K562 (cell line): ENCODE data around the gene CHRM1. TPM values are rescaled to one million over a fixed set of nuclear protein-coding genes. Genes with fewer than 3 reads are reported as not detected.

ENCODE experiments used
- ARID3A ChIP-seq: IDR thresholded peaks from 2 replicates; pipeline ENCODE4 v1.6.1; 2012; ENCODE audit warnings: low read depth, low read length, improper control_type of control experiment, borderline replicate concordance
- EGR1 ChIP-seq: fragments of 450-650 bp; conservative IDR thresholded peaks from 2 replicates; pipeline ENCODE4 v1.6.1; 2017; ENCODE audit warnings: mild to moderate bottlenecking
- PHF21A ChIP-seq: fragments of 450-650 bp; IDR thresholded peaks from 2 replicates; pipeline ENCODE4 v1.6.1; 2017; ENCODE audit warnings: low read depth, borderline replicate concordance
- ZFX ChIP-seq: sonication (generic); formaldehyde crosslinking; IDR thresholded peaks from 2 replicates; pipeline ENCODE4 v1.8.0; 2022; ENCODE audit warnings: mild to moderate bottlenecking, missing genetic modification reagents, moderate library complexity
- ZNF507 ChIP-seq: conservative IDR thresholded peaks from 2 replicates; pipeline ENCODE4 v1.6.1; 2017; ENCODE audit warnings: missing genetic modification characterization, missing compliant biosample characterization
- polyA plus RNA-seq, 8 experiments: library from polyadenylated mRNA; depleted of rRNA in 4 of 8; stranded (reverse) in 5 of 8; unstranded in 3 of 8; fragments of >200 nt; fragmentation: Nextera tagmentation in 2 of 8; fragmentation: Illumina TruSeq in 1 of 8; extraction: Ambion mirVana in 2 of 8; extraction: Trizol in 1 of 8; gene quantifications; 2 replicates each; pipeline versions ENCODE4 v1.2.1 to v1.2.3, GENCODE V29; 2011 to 2014; ENCODE audit warnings: inconsistent platforms in 1 of 8, missing spikeins in 1 of 8
- total RNA-seq, 7 experiments: library from RNA; depleted of rRNA in 6 of 7; stranded (reverse); fragments of >200 nt in 6 of 7; fragmentation: Illumina TruSeq in 2 of 7; extraction: Trizol in 2 of 7; gene quantifications; 2 replicates each; pipeline versions ENCODE4 v1.2.1 to v1.2.3, GENCODE V29; 2011 to 2021; ENCODE audit warnings: low replicate concordance in 1 of 7
- TF ChIP-seq, protein P1 (sequence below): fragments of 450-650 bp; IDR thresholded peaks from 2 replicates; pipeline ENCODE4 v1.6.1; 2016; ENCODE audit warnings: mild to moderate bottlenecking, moderate library complexity

The CHRM1 gene
- total and polyA plus RNA-seq, 9 of the 15 experiments (the other 6 are each of a cell fraction or from before 2014, with no cell fraction given), result not detected

- TF ChIP-seq, protein P1, sequence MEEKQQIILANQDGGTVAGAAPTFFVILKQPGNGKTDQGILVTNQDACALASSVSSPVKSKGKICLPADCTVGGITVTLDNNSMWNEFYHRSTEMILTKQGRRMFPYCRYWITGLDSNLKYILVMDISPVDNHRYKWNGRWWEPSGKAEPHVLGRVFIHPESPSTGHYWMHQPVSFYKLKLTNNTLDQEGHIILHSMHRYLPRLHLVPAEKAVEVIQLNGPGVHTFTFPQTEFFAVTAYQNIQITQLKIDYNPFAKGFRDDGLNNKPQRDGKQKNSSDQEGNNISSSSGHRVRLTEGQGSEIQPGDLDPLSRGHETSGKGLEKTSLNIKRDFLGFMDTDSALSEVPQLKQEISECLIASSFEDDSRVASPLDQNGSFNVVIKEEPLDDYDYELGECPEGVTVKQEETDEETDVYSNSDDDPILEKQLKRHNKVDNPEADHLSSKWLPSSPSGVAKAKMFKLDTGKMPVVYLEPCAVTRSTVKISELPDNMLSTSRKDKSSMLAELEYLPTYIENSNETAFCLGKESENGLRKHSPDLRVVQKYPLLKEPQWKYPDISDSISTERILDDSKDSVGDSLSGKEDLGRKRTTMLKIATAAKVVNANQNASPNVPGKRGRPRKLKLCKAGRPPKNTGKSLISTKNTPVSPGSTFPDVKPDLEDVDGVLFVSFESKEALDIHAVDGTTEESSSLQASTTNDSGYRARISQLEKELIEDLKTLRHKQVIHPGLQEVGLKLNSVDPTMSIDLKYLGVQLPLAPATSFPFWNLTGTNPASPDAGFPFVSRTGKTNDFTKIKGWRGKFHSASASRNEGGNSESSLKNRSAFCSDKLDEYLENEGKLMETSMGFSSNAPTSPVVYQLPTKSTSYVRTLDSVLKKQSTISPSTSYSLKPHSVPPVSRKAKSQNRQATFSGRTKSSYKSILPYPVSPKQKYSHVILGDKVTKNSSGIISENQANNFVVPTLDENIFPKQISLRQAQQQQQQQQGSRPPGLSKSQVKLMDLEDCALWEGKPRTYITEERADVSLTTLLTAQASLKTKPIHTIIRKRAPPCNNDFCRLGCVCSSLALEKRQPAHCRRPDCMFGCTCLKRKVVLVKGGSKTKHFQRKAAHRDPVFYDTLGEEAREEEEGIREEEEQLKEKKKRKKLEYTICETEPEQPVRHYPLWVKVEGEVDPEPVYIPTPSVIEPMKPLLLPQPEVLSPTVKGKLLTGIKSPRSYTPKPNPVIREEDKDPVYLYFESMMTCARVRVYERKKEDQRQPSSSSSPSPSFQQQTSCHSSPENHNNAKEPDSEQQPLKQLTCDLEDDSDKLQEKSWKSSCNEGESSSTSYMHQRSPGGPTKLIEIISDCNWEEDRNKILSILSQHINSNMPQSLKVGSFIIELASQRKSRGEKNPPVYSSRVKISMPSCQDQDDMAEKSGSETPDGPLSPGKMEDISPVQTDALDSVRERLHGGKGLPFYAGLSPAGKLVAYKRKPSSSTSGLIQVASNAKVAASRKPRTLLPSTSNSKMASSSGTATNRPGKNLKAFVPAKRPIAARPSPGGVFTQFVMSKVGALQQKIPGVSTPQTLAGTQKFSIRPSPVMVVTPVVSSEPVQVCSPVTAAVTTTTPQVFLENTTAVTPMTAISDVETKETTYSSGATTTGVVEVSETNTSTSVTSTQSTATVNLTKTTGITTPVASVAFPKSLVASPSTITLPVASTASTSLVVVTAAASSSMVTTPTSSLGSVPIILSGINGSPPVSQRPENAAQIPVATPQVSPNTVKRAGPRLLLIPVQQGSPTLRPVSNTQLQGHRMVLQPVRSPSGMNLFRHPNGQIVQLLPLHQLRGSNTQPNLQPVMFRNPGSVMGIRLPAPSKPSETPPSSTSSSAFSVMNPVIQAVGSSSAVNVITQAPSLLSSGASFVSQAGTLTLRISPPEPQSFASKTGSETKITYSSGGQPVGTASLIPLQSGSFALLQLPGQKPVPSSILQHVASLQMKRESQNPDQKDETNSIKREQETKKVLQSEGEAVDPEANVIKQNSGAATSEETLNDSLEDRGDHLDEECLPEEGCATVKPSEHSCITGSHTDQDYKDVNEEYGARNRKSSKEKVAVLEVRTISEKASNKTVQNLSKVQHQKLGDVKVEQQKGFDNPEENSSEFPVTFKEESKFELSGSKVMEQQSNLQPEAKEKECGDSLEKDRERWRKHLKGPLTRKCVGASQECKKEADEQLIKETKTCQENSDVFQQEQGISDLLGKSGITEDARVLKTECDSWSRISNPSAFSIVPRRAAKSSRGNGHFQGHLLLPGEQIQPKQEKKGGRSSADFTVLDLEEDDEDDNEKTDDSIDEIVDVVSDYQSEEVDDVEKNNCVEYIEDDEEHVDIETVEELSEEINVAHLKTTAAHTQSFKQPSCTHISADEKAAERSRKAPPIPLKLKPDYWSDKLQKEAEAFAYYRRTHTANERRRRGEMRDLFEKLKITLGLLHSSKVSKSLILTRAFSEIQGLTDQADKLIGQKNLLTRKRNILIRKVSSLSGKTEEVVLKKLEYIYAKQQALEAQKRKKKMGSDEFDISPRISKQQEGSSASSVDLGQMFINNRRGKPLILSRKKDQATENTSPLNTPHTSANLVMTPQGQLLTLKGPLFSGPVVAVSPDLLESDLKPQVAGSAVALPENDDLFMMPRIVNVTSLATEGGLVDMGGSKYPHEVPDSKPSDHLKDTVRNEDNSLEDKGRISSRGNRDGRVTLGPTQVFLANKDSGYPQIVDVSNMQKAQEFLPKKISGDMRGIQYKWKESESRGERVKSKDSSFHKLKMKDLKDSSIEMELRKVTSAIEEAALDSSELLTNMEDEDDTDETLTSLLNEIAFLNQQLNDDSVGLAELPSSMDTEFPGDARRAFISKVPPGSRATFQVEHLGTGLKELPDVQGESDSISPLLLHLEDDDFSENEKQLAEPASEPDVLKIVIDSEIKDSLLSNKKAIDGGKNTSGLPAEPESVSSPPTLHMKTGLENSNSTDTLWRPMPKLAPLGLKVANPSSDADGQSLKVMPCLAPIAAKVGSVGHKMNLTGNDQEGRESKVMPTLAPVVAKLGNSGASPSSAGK, result peak; percentile 34; the same call in 1 of the 2 replicates
- TF ChIP-seq ZNF507, result no peak
- TF ChIP-seq ARID3A, result no peak
- peak; percentile 84; the same call in 1 of the 2 replicates for TF ChIP-seq PHF21A
- 0 out of 2 replicates have a peak, but pooled peaks have one; percentile 15 for TF ChIP-seq ZFX (CRISPR knock-in tag)
- TF ChIP-seq EGR1, result peak; percentile 60
These were observed 2.6 kb upstream of the CHRM1 start (continued) for GRCh38 chr11:62923601-62924411.
